Measurements from ENCODE around the gene LRRC3C.

Gene LRRC3C

DNA sequence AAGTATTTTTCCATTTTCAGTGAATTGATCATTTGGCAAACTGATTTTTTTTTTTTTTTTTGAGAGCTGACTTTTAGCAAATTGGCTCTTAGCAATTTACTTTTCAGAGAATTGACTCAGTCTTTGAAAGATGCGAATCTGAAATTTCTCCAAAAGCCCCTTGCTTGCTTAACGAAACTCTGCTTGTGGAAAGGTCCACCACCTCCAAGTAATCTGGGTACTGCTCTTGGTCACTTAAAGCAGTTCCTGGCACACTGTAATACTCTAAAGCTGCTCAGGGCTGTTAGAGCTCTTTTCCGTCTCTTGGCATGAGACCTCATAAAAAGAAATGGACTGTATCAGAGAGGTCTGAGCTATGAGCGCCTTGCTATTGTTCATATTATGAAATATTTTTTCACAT lies 12.0 kb upstream of the LRRC3C start:
- no peak for ATAC-seq
- no peak for TF ChIP-seq ZNF8 (CRISPR knock-in tag; IDR thresholded peaks at IDR 0.05)
- TF ChIP-seq TOX (CRISPR knock-in tag; IDR thresholded peaks at IDR 0.05; ENCODE audit: borderline replicate concordance) = no peak
- no peak for TF ChIP-seq OSR1 (CRISPR knock-in tag; IDR thresholded peaks at IDR 0.05)

GRCh38 chr17:39916918-39917317 lies 10.6 kb upstream of the LRRC3C start:
- TF ChIP-seq TCF4 (CRISPR knock-in tag; IDR thresholded peaks at IDR 0.05; ENCODE audit: borderline replicate concordance) = no peak
- no peak for TF ChIP-seq TOX (CRISPR knock-in tag; IDR thresholded peaks at IDR 0.05; ENCODE audit: borderline replicate concordance)
- TF ChIP-seq CSDC2 (CRISPR knock-in tag; IDR thresholded peaks at IDR 0.05) = no peak
- ATAC-seq = peak; percentile 47; the same call in 2 of the 3 replicates

- TF ChIP-seq, protein P1, sequence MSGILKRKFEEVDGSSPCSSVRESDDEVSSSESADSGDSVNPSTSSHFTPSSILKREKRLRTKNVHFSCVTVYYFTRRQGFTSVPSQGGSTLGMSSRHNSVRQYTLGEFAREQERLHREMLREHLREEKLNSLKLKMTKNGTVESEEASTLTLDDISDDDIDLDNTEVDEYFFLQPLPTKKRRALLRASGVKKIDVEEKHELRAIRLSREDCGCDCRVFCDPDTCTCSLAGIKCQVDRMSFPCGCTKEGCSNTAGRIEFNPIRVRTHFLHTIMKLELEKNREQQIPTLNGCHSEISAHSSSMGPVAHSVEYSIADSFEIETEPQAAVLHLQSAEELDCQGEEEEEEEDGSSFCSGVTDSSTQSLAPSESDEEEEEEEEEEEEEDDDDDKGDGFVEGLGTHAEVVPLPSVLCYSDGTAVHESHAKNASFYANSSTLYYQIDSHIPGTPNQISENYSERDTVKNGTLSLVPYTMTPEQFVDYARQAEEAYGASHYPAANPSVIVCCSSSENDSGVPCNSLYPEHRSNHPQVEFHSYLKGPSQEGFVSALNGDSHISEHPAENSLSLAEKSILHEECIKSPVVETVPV (CRISPR knock-in tag; IDR thresholded peaks at IDR 0.05) = no peak
- TF ChIP-seq, protein P2, sequence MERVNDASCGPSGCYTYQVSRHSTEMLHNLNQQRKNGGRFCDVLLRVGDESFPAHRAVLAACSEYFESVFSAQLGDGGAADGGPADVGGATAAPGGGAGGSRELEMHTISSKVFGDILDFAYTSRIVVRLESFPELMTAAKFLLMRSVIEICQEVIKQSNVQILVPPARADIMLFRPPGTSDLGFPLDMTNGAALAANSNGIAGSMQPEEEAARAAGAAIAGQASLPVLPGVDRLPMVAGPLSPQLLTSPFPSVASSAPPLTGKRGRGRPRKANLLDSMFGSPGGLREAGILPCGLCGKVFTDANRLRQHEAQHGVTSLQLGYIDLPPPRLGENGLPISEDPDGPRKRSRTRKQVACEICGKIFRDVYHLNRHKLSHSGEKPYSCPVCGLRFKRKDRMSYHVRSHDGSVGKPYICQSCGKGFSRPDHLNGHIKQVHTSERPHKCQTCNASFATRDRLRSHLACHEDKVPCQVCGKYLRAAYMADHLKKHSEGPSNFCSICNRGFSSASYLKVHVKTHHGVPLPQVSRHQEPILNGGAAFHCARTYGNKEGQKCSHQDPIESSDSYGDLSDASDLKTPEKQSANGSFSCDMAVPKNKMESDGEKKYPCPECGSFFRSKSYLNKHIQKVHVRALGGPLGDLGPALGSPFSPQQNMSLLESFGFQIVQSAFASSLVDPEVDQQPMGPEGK (CRISPR knock-in tag; IDR thresholded peaks at IDR 0.05; ENCODE audit: borderline replicate concordance) = no peak
- TF ChIP-seq ZFP30 (CRISPR knock-in tag; IDR thresholded peaks at IDR 0.05) (no peak), ZNF8 (CRISPR knock-in tag; IDR thresholded peaks at IDR 0.05) (no peak), CSDC2 (CRISPR knock-in tag; IDR thresholded peaks at IDR 0.05) (no peak), POU6F1 (CRISPR knock-in tag; IDR thresholded peaks at IDR 0.05; ENCODE audit: borderline replicate concordance, low read depth) (no peak), ISL1 (CRISPR knock-in tag; IDR thresholded peaks at IDR 0.05) (no peak), OSR1 (CRISPR knock-in tag; IDR thresholded peaks at IDR 0.05) (no peak), GLIS3 (CRISPR knock-in tag; IDR thresholded peaks at IDR 0.05) (no peak), ZNF565 (CRISPR knock-in tag; conservative IDR thresholded peaks at IDR 0.05; ENCODE audit: low read depth) (no peak), TCF4 (CRISPR knock-in tag; IDR thresholded peaks at IDR 0.05; ENCODE audit: borderline replicate concordance) (no peak), ARNTL (CRISPR knock-in tag; IDR thresholded peaks at IDR 0.05; ENCODE audit: borderline replicate concordance, low read depth) (no peak)
- no peak for ATAC-seq
These were observed 8.3 kb upstream of the LRRC3C start for GRCh38 chr17:39919087-39919683.

DNA sequence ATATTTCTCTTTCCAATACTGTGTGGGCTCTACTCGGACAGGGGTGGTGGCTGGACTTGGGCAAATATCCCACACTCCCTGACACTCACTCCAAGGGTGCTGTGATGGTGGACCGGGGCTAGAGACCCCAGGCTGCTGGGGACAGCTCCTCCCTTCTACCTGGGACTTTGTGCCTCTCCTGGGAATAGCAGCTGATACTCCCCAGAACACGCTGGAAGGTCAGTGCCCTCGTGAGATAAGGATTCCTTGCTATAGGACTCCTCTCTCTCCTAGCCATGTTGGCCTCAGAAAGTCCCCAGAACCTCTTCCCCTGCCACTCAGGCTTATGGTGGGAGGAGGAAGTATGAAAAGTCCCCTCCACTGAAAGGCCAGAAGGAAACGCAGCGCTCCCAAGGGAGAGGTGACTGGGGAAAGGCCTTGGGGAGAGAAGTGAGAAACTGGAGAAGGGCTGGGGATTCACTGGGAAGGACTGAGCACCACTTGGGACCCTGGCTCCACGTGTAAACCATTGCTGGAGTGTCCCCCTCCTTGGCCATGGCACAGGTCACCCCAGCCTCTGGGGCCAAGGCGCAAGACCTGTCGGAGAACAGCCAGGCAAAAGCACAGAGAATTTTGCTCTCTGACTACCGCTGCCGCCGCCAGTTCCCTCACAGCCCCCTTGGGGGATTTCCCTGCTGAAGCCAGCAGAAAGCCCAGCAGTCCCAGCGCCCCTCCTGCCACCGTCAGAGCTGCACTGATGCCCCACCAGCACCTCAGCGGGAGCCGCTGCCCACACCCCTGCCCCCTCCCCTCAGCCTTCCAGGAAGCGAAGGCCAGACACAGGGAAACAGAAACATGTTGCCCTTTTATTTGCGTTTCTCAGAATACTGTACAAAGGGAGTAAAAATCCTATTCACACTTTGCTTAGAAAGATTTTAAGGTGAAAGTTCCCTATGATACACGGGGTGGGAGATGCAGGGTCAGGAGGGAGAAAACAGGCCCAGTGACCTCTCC lies 7.0 kb upstream of the LRRC3C start:
- no peak for TF ChIP-seq PPARA (CRISPR knock-in tag; IDR thresholded peaks at IDR 0.05; ENCODE audit: borderline replicate concordance)
- TF ChIP-seq ZFP30 (CRISPR knock-in tag; IDR thresholded peaks at IDR 0.05) = no peak
- TF ChIP-seq ZNF70 (CRISPR knock-in tag; IDR thresholded peaks at IDR 0.05) = no peak
- no peak for TF ChIP-seq TSHZ2 (CRISPR knock-in tag; IDR thresholded peaks at IDR 0.05)
- no peak for TF ChIP-seq CSDC2 (CRISPR knock-in tag; IDR thresholded peaks at IDR 0.05)
- ATAC-seq = no peak
